ENCODE results near the gene KIR2DL4. TPM values are rescaled to one million over a fixed set of nuclear protein-coding genes. Genes with fewer than 3 reads are reported as not detected.
"Not testable (repeated sequence)": the region's sequence is repeated elsewhere in the genome, so short reads cannot be mapped to it uniquely, and the experiment has no call there.

The KIR2DL4 gene
- total RNA-seq, 1 experiment from 2014 or later: not detected

DNA sequence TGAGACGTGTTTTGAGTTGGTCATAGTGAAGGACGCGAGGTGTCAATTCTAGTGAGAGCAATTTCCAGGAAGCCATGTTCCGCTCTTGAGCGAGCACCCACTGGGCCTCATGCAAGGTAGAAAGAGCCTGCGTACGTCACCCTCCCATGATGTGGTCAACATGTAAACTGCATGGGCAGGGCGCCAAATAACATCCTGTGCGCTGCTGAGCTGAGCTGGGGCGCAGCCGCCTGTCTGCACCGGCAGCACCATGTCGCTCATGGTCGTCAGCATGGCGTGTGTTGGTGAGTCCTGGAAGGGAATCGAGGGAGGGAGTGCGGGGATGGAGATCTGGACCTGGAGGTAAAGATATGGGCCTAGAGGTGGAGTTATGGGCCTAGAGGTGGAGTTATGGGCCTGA is 12.8 kb downstream of the KIR2DL4 start, which contains the start of gene KIR3DL1:
Gene KIR3DL1 (plus strand): TSS at position 218 of the 400 bp plus-strand sequence.
- ATAC-seq; BruUV-seq (replicated peaks); H3K4me3 ChIP-seq (ENCODE audit: low read depth in 2 of 2, low read length in 2 of 2); POLR2A ChIA-PET; H3K27me3 ChIP-seq (ENCODE audit: control insufficient read depth, insufficient read depth, low read length); H3K27ac ChIP-seq (ENCODE audit: low read length); H3K36me3 ChIP-seq (ENCODE audit: control insufficient read depth, insufficient read depth, low read length); H3K4me1 ChIP-seq (ENCODE audit: control insufficient read depth, insufficient read depth, low read length); DNase-seq (ENCODE audit: low read depth, low spot score); CTCF ChIA-PET; H3K9me3 ChIP-seq (ENCODE audit: control insufficient read depth, insufficient read depth, low read depth, low read length); intact Hi-C loops (cut with micrococcal nuclease; ENCODE audit: unreplicated experiment); in situ Hi-C loops (cut with HindIII; ENCODE audit: low pct_unique_long_range_greater_than_20kb, low sequenced_read_pairs): not testable (repeated sequence)

DNA sequence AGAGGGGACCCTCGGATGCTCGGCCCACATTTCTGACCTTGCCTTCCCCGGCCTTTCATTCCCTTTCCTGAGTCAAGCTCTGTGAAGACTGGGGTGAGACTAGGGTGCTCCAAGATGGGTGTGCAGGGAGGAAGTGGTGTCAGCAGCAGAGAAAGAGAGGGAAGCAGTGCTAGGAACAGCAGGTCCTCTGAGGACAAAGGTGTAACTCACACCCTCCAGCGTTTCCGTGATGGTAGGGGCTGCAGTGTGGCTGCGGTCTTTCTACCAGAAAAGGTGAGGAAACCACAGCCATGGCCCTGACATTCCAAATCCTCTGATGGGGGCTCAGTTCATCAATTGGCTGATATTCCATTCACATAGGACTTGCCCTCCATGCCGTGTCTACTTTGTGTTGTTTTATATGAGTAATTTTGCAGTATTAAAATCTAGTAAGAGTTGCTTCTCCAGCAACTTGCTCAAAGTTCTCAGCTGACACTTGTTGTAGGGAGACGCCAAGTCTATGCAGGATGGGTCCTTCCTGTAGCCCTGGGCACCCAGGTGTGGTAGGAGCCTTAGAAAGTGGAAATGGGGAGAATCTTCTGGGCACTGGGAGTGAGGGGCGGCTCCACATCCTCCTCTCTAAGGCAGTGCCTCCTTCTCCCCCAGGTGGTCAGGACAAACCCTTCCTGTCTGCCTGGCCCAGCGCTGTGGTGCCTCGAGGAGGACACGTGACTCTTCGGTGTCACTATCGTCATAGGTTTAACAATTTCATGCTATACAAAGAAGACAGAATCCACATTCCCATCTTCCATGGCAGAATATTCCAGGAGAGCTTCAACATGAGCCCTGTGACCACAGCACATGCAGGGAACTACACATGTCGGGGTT is 14.5 kb downstream of the KIR2DL4 start:
- DNase-seq (ENCODE audit: low read depth, low spot score): no peak
- H3K4me1 ChIP-seq (ENCODE audit: control insufficient read depth, insufficient read depth, low read length): no peaks in the 10 kb centered on the region
- H3K27me3 ChIP-seq (ENCODE audit: control insufficient read depth, insufficient read depth, low read length): peaks cover 2% of the 10 kb centered on the region; the same call in 1 of the 2 replicates
- no peak overlapping the region for H3K4me3 ChIP-seq (ENCODE audit: low read depth in 2 of 2, low read length in 2 of 2)
- TF ChIP-seq, protein P1, sequence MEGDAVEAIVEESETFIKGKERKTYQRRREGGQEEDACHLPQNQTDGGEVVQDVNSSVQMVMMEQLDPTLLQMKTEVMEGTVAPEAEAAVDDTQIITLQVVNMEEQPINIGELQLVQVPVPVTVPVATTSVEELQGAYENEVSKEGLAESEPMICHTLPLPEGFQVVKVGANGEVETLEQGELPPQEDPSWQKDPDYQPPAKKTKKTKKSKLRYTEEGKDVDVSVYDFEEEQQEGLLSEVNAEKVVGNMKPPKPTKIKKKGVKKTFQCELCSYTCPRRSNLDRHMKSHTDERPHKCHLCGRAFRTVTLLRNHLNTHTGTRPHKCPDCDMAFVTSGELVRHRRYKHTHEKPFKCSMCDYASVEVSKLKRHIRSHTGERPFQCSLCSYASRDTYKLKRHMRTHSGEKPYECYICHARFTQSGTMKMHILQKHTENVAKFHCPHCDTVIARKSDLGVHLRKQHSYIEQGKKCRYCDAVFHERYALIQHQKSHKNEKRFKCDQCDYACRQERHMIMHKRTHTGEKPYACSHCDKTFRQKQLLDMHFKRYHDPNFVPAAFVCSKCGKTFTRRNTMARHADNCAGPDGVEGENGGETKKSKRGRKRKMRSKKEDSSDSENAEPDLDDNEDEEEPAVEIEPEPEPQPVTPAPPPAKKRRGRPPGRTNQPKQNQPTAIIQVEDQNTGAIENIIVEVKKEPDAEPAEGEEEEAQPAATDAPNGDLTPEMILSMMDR (IDR thresholded peaks at IDR 0.05): no peak
- TF ChIP-seq SIN3A (IDR thresholded peaks at IDR 0.05; ENCODE audit: borderline replicate concordance, insufficient read depth, low read depth, low read length) (no peak), TCF7L2 (IDR thresholded peaks at IDR 0.05; ENCODE audit: low read depth, low read length) (no peak), POLR2AphosphoS5 (IDR thresholded peaks at IDR 0.05; ENCODE audit: low read depth, low read length) (no peak)
- TF ChIP-seq, protein P2, sequence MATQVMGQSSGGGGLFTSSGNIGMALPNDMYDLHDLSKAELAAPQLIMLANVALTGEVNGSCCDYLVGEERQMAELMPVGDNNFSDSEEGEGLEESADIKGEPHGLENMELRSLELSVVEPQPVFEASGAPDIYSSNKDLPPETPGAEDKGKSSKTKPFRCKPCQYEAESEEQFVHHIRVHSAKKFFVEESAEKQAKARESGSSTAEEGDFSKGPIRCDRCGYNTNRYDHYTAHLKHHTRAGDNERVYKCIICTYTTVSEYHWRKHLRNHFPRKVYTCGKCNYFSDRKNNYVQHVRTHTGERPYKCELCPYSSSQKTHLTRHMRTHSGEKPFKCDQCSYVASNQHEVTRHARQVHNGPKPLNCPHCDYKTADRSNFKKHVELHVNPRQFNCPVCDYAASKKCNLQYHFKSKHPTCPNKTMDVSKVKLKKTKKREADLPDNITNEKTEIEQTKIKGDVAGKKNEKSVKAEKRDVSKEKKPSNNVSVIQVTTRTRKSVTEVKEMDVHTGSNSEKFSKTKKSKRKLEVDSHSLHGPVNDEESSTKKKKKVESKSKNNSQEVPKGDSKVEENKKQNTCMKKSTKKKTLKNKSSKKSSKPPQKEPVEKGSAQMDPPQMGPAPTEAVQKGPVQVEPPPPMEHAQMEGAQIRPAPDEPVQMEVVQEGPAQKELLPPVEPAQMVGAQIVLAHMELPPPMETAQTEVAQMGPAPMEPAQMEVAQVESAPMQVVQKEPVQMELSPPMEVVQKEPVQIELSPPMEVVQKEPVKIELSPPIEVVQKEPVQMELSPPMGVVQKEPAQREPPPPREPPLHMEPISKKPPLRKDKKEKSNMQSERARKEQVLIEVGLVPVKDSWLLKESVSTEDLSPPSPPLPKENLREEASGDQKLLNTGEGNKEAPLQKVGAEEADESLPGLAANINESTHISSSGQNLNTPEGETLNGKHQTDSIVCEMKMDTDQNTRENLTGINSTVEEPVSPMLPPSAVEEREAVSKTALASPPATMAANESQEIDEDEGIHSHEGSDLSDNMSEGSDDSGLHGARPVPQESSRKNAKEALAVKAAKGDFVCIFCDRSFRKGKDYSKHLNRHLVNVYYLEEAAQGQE (IDR thresholded peaks at IDR 0.05; ENCODE audit: insufficient read depth in 1 of 2, low read depth in 2 of 2, low read length in 1 of 2): no peak
- BruUV-seq (replicated peaks): no TSS peak
- H3K27ac ChIP-seq (ENCODE audit: low read length): no peak overlapping the region
- ChIA-PET CTCF (no interaction called here), POLR2A (no interaction called here)
- no peak for ATAC-seq
- intact Hi-C loops (cut with micrococcal nuclease; ENCODE audit: unreplicated experiment) (no loop called here), in situ Hi-C loops (cut with HindIII; ENCODE audit: low pct_unique_long_range_greater_than_20kb, low sequenced_read_pairs) (no loop called here)
- H3K36me3 ChIP-seq (ENCODE audit: control insufficient read depth, insufficient read depth, low read length): no peaks in the 10 kb centered on the region
- no peaks in the 10 kb centered on the region for H3K9me3 ChIP-seq (ENCODE audit: control insufficient read depth, insufficient read depth, low read depth, low read length)

DNA sequence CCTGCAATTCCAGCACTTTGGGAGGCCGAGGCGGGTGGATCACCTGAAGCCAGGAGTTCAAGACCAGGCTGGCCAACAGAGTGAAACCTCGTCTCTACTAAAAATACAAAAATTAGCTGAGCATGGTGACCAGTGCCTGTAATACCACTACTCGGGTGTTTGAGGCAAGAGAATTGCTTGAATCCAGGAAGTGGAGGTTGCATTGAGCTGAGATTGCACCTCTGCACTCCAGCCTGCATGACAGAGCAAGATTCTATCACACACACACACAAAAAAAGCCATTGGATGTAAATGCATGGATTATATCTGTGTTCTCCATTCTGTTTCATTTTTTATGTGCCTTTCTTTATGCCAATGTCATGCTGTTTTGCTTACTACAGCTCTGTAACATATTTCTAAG is 21.0 kb downstream of the KIR2DL4 start:
- H3K4me1 ChIP-seq (ENCODE audit: control insufficient read depth, insufficient read depth, low read length); ATAC-seq; CTCF ChIA-PET; H3K36me3 ChIP-seq (ENCODE audit: control insufficient read depth, insufficient read depth, low read length); H3K27me3 ChIP-seq (ENCODE audit: control insufficient read depth, insufficient read depth, low read length); H3K4me3 ChIP-seq (ENCODE audit: low read depth in 2 of 2, low read length in 2 of 2); H3K9me3 ChIP-seq (ENCODE audit: control insufficient read depth, insufficient read depth, low read depth, low read length); in situ Hi-C loops (cut with HindIII; ENCODE audit: low pct_unique_long_range_greater_than_20kb, low sequenced_read_pairs); DNase-seq (ENCODE audit: low read depth, low spot score); intact Hi-C loops (cut with micrococcal nuclease; ENCODE audit: unreplicated experiment); BruUV-seq (replicated peaks); POLR2A ChIA-PET; H3K27ac ChIP-seq (ENCODE audit: low read length): not testable (repeated sequence)

DNA sequence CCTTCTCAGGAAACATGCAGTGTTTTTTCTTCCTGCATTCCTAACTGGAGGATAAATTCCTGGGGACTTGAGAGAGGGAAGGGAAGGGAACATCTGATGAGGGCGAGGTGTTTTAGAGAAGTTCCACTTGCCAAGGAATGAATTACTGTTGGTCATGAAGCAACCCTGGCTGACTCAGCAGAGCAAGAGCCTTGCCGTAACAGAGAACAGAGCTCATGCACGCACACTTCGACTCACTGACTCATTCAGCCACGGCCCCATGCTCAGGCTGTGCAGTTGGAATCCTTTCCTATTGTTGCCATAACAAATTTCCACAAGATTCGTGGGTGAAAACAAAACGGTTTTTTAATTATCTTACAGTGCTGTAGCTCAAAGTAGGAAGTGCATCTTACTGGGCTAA is 21.9 kb downstream of the KIR2DL4 start:
- in situ Hi-C loops (cut with HindIII; ENCODE audit: low pct_unique_long_range_greater_than_20kb, low sequenced_read_pairs); H3K9me3 ChIP-seq (ENCODE audit: control insufficient read depth, insufficient read depth, low read depth, low read length); BruUV-seq (replicated peaks): not testable (repeated sequence)

DNA sequence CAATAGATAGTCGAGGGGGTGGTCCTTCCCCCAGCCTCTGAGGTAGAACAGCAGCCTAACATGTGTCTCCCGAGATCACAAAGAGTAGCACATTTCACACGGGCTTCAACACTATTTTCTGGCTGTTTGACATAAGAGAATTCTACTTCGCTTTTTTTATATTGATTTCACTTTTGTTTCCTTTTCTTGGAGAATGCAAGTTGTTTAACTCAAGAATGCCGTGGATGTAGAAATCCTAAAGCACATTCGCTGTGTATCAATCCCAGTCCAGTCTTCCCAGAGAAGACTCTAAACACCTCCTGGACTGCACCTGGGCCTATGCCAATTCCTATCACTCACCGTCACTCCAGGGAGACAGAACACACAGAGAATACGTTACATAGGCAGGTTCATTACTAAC is 24.7 kb downstream of the KIR2DL4 start:
- H3K4me3 ChIP-seq (ENCODE audit: low read depth in 2 of 2, low read length in 2 of 2); in situ Hi-C loops (cut with HindIII; ENCODE audit: low pct_unique_long_range_greater_than_20kb, low sequenced_read_pairs); H3K27me3 ChIP-seq (ENCODE audit: control insufficient read depth, insufficient read depth, low read length); BruUV-seq (replicated peaks); H3K4me1 ChIP-seq (ENCODE audit: control insufficient read depth, insufficient read depth, low read length); DNase-seq (ENCODE audit: low read depth, low spot score); H3K9me3 ChIP-seq (ENCODE audit: control insufficient read depth, insufficient read depth, low read depth, low read length); H3K36me3 ChIP-seq (ENCODE audit: control insufficient read depth, insufficient read depth, low read length); CTCF ChIA-PET; H3K27ac ChIP-seq (ENCODE audit: low read length); intact Hi-C loops (cut with micrococcal nuclease; ENCODE audit: unreplicated experiment); ATAC-seq; POLR2A ChIA-PET: not testable (repeated sequence)

More for the DNA sequence above, 21.9 kb downstream of the KIR2DL4 start:
- H3K4me1 ChIP-seq (ENCODE audit: control insufficient read depth, insufficient read depth, low read length); H3K27ac ChIP-seq (ENCODE audit: low read length); ATAC-seq; DNase-seq (ENCODE audit: low read depth, low spot score); POLR2A ChIA-PET; intact Hi-C loops (cut with micrococcal nuclease; ENCODE audit: unreplicated experiment); H3K4me3 ChIP-seq (ENCODE audit: low read depth in 2 of 2, low read length in 2 of 2); CTCF ChIA-PET; H3K27me3 ChIP-seq (ENCODE audit: control insufficient read depth, insufficient read depth, low read length); H3K36me3 ChIP-seq (ENCODE audit: control insufficient read depth, insufficient read depth, low read length): not testable (repeated sequence)

All from Panc1 (cell line).